Retinal pigment epithelial cell (primary cell): ENCODE measurements around the gene TBCD.

Experiments used
- DNase-seq: peaks from one replicate; pipeline ENCODE4 v3.0.0-alpha.2; 2010; ENCODE audit warnings: low read depth
- H3K4me3 ChIP-seq: 2 replicates; pipeline ENCODE4 v1.5.1; 2011; ENCODE audit warnings: mild to moderate bottlenecking, low read length, control low read depth, moderate library complexity
- TF ChIP-seq, protein P1 (sequence below): conservative IDR thresholded peaks from 2 replicates; pipeline ENCODE4 v1.5.1; 2011; ENCODE audit warnings: low read depth, low read length, control low read depth, inconsistent platforms

The TBCD gene

GRCh38 chr17:82935966-82936767 is 184.3 kb downstream of the TBCD start:
- DNase-seq, result no peak
- H3K4me3 ChIP-seq, result no peak overlapping the region
- TF ChIP-seq, protein P1, sequence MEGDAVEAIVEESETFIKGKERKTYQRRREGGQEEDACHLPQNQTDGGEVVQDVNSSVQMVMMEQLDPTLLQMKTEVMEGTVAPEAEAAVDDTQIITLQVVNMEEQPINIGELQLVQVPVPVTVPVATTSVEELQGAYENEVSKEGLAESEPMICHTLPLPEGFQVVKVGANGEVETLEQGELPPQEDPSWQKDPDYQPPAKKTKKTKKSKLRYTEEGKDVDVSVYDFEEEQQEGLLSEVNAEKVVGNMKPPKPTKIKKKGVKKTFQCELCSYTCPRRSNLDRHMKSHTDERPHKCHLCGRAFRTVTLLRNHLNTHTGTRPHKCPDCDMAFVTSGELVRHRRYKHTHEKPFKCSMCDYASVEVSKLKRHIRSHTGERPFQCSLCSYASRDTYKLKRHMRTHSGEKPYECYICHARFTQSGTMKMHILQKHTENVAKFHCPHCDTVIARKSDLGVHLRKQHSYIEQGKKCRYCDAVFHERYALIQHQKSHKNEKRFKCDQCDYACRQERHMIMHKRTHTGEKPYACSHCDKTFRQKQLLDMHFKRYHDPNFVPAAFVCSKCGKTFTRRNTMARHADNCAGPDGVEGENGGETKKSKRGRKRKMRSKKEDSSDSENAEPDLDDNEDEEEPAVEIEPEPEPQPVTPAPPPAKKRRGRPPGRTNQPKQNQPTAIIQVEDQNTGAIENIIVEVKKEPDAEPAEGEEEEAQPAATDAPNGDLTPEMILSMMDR, result no peak

- DNase-seq, result no peak
- H3K4me3 ChIP-seq, result no peak overlapping the region
- TF ChIP-seq, protein P1, result no peak
These were observed 184.9 kb downstream of the TBCD start for GRCh38 chr17:82936768-82937171.

GRCh38 chr17:82937411-82938371 is 185.8 kb downstream of the TBCD start:
- H3K4me3 ChIP-seq, result no peak overlapping the region
- TF ChIP-seq, protein P1, result no peak
- DNase-seq, result no peak

DNA sequence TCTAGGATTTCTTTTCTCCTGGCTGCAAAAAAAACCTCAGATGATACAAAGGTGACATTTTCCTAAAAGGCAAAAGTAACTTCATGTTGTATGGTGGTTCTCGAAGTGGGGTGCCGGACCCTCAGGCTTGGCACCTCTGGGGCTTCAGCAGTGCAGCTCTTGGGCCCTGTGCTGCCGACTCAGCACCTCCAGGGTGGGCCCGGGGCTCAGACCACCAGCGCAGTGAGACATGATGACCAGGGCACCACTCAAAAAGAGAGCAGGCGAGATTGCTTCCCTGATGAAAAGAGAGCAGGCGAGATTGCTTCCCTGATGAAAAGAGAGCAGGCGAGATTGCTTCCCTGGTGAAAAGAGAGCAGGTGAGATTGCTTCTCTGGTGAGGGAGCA is 186.6 kb downstream of the TBCD start:
- H3K4me3 ChIP-seq, result no peak overlapping the region
- DNase-seq, result no peak
- TF ChIP-seq, protein P1, result no peak

DNA sequence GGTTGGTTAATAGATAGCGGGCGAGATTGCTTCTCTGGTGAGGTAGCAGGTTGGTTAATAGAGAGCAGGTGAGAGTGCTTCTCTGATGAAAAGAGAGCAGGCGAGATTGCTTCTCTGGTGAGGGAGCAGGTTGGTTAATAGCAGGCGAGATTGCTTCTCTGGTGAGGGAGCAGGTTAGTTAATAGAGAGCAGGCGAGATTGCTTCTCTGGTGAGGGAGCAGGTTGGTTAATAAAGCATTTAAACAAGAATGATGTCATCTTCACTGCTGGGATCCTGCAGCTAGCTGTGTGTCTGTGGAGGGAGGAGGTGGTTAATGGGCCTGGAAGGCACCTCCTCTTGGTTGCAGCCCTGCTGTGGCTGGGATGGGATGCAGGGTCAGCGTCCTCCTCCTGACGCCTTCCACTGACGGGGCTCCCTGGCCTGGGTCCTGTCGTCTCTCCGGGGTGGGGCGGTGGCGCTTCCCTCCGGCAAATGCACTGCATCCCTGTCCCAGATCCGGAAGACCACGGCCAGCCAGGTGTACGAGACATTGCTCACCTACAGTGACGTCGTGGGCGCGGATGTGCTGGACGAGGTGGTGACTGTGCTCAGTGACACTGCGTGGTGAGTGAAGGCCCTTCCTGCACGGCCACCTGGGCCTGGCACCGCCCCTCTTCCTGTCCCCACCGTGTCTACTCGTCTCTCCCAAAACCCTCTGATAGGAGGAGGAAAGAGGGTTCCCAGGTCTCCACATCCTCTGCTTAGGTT is 187.2 kb downstream of the TBCD start:
- no peak for DNase-seq
- TF ChIP-seq, protein P1, result no peak
- no peak overlapping the region for H3K4me3 ChIP-seq

DNA sequence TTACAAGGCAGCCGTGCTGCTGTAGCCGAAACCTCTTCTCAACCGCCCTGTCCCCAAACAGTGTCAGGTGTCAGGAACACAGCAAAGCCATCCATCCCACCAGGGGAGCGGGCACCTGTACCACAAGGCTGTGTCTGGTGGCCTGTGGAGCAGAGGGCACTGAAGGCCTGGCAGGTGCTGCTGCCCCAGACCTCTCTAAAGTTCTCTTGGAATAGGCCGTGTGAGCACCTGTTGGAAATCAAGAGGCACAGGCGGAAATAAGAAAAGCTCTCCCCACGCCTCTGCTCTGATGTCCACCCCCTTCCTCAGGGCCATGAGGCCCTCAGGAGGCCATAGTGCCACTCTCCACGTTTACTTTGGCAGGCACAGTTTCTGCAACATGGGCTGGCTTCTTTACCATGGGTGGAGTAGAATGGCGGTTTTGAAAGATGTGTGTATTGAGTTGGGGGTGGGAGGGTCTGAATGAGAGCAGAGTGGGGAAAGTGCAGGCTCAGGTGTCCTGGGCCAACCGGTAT is 187.8 kb downstream of the TBCD start:
- H3K4me3 ChIP-seq, result no peak overlapping the region
- DNase-seq, result no peak
- TF ChIP-seq, protein P1, result no peak
